Activated T-helper 17 cell treated with anti-CD3 and anti-CD28 coated beads, Interleukin-2, amount 50 U/mL, for 72 hours (primary cell): Measurements from ENCODE around the gene PLSCR4. TPM values are rescaled to one million over a fixed set of nuclear protein-coding genes. Genes with fewer than 3 reads are reported as not detected.

Source experiments
- ATAC-seq: fragments of 150-1000 bp; cut with Tn5 transposase; replicated peaks from 2 replicates; pipeline ENCODE4 v1.10.0; 2021; ENCODE audit warnings: mild to moderate bottlenecking, moderate library complexity
- H3K27ac Mint-ChIP-seq: one replicate; pipeline ENCODE4 v1.8.0; 2022; ENCODE audit warnings: mixed read lengths
- H3K27me3 Mint-ChIP-seq: one replicate; pipeline ENCODE4 v1.8.0; 2022; ENCODE audit warnings: mixed read lengths
- H3K36me3 Mint-ChIP-seq: one replicate; pipeline ENCODE4 v1.8.0; 2022; ENCODE audit warnings: low read depth, mild to moderate bottlenecking, mixed read lengths
- H3K4me1 Mint-ChIP-seq: one replicate; pipeline ENCODE4 v1.8.0; 2022; ENCODE audit warnings: mixed read lengths
- H3K4me3 Mint-ChIP-seq: one replicate; pipeline ENCODE4 v1.8.0; 2022; ENCODE audit warnings: mild to moderate bottlenecking, mixed read lengths
- H3K9me3 Mint-ChIP-seq: one replicate; pipeline ENCODE4 v1.8.0; 2022; ENCODE audit warnings: mixed read lengths
- total RNA-seq, 2 donors: library from RNA; stranded (reverse); gene quantifications; one replicate each; pipeline ENCODE4 v1.2.3, GENCODE V29; 2022

Gene PLSCR4
- total RNA-seq, 2 donors from 2014 or later = not detected

DNA sequence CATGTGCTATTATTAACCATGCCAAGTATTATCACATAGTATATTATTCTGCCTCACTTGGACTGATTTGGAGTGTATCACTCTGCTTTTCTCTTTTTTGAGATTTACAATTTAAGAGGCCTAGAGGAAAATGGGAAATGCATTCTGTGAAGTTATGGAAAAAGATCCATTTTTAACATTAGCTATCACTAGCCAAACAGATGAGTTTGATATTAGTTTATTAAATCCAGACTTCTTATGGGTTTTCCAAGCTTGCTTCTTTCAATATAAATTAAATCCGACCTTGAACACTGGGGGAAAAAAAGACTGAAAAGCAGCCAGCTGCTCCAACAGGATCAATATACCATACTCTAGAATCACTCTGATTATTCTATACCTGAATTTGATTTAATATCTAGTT lies 59.9 kb downstream of the PLSCR4 start:
- no peaks in the 10 kb centered on the region for H3K36me3 Mint-ChIP-seq
- no peaks in the 10 kb centered on the region for H3K9me3 Mint-ChIP-seq
- no peaks in the 10 kb centered on the region for H3K4me1 Mint-ChIP-seq
- no peak for ATAC-seq
- H3K27ac Mint-ChIP-seq = no peak overlapping the region
- H3K4me3 Mint-ChIP-seq = no peak overlapping the region
- peaks cover 12% of the 10 kb centered on the region for H3K27me3 Mint-ChIP-seq

DNA sequence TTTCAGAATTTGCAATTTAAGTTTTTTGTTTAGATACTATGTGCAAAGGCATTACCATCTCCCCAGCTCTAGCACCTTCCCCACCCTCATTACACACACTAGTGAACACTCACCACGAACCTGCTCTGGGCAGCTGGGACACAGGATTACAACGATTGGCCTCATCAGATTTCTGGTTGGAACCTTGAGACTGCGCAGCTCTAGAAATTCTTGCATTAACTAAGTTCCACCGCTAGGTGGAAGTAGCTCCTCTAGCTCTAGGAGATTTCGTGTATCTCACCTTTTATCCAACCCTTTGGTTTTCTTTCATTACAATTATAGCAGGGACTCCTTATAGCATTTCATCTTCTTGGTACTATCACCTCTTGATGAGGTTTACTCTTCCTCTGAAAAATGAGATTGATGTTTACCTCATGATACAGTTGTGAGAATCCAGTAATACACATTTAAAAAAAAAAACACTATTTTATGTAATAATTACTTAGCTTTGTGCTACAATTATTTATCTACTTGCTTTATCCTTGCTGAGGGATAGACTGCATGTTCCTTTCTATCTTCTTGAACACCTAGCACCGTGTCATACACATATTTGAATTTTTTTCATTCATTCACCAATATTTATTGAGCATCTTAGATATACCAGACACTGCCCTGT lies 61.3 kb downstream of the PLSCR4 start:
- Mint-ChIP-seq H3K27me3 (peaks cover 9% of the 10 kb centered on the region), H3K9me3 (no peaks in the 10 kb centered on the region), H3K4me3 (no peak overlapping the region), H3K4me1 (no peaks in the 10 kb centered on the region), H3K27ac (no peak overlapping the region), H3K36me3 (no peaks in the 10 kb centered on the region)
- peak; percentile 60 for ATAC-seq

DNA sequence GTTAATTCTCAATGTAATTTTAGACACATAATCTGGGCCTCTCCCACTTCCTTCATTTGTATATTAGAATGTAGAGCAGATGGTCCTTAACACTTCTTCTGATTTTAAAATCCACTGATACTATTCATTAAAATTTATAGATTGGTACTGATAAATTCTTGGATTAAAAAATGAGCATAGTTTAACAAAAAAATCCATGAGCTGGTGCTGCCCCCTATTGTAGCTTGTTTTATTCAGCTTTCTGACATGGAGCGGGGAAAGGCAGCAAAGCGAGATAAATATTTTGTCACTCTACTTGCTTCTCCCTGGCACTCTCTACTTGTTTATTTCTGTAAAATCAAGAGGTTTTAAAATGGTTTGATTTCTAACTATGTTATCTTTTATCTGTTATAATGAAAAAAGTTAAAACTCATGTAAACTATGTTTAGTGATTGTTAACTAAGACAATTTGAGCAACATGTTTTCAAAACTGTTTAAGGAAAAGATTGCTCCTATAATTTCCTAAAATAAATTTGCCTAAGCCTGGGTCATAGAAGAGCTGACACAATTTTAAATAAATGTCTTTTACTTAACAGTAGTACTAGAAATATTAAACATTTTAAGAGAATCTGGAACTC lies 63.5 kb downstream of the PLSCR4 start:
- no peaks in the 10 kb centered on the region for H3K36me3 Mint-ChIP-seq
- no peaks in the 10 kb centered on the region for H3K4me1 Mint-ChIP-seq
- H3K27ac Mint-ChIP-seq = no peak overlapping the region
- no peak for ATAC-seq
- no peak overlapping the region for H3K4me3 Mint-ChIP-seq
- H3K9me3 Mint-ChIP-seq = no peaks in the 10 kb centered on the region
- H3K27me3 Mint-ChIP-seq = peaks cover 12% of the 10 kb centered on the region

DNA sequence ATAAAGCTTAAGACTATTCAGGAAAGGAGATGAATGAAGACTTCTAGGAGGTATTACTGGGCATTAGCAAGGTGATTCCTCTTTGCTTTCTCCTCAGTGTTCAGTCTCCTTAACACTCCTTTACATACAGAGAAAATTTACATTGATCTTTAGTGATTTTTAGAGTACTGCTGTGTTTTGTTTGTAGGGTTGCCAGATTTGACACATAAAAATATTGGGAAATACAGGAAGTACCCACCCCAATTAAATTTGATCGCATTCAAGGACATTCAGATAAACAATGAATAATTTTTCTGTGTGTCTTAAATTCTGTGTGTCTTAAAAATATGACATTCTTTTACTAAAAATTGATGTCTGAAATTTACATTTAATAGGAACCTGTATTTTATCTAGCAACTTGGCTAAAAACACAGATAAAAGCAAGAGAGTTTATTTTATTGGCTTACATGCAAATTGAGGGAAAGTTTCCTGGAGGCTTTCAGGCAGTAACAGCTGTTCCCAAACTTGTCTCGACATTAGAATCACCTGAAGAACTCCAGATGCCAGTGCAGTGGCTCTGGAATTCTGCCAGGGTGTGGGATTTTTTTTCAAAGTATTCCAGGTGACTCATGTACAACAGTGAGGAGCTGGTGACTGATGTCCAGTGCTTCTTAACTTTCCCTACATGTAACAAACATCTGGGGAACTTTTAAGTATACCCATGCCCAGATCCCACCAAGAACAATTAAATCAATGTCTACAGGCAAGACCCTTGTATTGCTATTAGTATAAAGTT lies 66.5 kb downstream of the PLSCR4 start:
- H3K4me3 Mint-ChIP-seq = no peak overlapping the region
- H3K27ac Mint-ChIP-seq = no peak overlapping the region

DNA sequence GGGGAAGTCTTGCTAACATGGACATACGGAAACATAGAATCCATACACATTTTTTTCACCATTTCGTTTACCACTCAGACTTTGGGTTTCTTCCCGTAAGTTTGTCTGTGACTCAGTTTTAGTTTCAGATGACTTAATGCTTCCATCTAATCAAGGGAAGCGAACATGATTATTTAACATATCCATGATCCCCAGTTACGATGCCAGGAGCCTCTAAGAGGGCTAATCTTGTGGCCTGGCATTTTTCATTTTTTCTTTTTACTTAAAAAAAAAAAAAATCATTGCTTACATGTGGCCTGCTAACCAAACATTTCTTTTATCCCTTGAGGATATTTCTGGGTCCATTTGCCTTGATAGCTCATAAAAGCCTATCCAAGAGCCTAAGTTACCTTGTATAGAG lies 69.7 kb downstream of the PLSCR4 start:
- Mint-ChIP-seq H3K4me3 (no peak overlapping the region), H3K27me3 (peaks cover 10% of the 10 kb centered on the region), H3K36me3 (no peaks in the 10 kb centered on the region), H3K27ac (no peak overlapping the region), H3K9me3 (no peaks in the 10 kb centered on the region), H3K4me1 (no peaks in the 10 kb centered on the region)
- ATAC-seq = no peak

More for the DNA sequence above, 66.5 kb downstream of the PLSCR4 start:
- ATAC-seq = no peak
- peaks cover 10% of the 10 kb centered on the region for H3K27me3 Mint-ChIP-seq
- no peaks in the 10 kb centered on the region for H3K36me3 Mint-ChIP-seq
- no peaks in the 10 kb centered on the region for H3K9me3 Mint-ChIP-seq
- no peaks in the 10 kb centered on the region for H3K4me1 Mint-ChIP-seq

DNA sequence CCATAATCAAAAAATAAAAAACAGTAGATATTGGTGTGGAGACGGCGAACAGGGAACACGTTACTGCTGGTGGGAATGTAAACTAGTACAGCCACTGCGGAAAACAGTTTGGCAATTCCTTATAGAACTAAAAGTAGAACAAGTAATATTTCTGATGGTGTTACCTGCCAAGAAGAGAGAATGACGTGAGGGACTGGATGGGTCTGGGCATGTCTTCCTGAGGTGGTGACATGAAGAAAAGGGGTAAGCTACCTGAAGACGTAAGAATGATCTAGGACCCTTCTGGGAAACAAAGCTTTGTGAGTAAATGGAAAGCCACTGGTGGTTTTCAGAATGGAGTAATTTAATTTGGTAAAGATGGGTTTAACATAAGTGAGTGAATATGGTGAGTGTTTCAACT lies 70.5 kb downstream of the PLSCR4 start:
- H3K36me3 Mint-ChIP-seq = no peaks in the 10 kb centered on the region
- H3K27me3 Mint-ChIP-seq = peaks cover 10% of the 10 kb centered on the region
- H3K4me3 Mint-ChIP-seq = no peak overlapping the region
- no peak for ATAC-seq
- H3K27ac Mint-ChIP-seq = no peak overlapping the region
- no peaks in the 10 kb centered on the region for H3K9me3 Mint-ChIP-seq
- no peaks in the 10 kb centered on the region for H3K4me1 Mint-ChIP-seq

DNA sequence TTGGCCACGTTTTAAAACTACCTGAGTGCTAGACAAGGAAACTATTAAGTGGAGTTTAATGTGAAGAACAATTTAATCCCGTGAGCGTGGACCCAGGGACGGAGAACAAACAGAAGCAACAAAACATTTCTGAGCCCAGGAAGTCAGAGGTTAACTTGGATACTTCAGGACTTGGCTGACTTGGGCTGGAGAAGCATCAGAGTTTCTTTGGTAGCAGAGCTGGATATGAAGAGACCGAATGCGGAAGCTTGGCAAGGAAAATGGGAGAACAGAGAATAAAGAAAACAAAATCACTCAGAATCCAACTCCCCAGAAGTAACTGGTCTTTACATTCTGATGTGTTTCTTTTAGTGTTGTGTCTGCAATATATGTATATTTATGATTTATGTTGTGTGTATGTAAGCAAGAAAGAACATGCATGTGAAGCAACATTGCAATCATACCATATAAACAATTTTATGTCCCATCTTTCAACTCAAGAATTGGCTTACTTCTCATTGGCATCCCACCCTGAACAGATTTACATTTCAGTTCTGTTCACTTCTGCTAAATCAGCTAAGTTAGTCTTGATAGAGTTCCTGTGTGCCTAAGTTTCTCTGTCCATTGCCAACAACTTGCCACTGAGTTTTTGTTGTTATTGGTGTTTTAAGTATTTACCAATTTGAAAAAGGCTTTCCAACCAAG lies 72.8 kb downstream of the PLSCR4 start:
- Mint-ChIP-seq H3K36me3 (no peaks in the 10 kb centered on the region), H3K9me3 (no peaks in the 10 kb centered on the region), H3K27me3 (peaks cover 8% of the 10 kb centered on the region), H3K4me3 (no peak overlapping the region), H3K4me1 (no peaks in the 10 kb centered on the region), H3K27ac (no peak overlapping the region)
- no peak for ATAC-seq

DNA sequence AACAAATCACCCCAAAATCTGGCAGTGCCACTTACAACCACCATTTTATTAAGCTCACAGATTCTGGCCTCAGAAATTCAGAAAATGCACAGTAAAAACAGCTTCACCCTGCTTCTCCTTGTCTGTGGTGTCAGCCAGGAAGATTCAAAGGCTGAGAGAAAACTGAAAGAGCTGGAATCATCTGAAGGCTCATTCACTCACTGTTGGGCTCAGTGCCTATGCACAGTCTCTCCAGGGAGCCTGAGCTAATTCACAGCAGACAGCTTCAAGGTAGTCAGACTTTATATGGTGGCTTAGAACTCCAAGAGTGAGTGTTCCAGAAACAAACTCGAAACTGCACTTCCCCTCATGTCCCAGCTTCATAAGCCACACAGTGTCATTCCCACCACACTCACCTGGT lies 73.4 kb downstream of the PLSCR4 start:
- Mint-ChIP-seq H3K4me1 (no peaks in the 10 kb centered on the region), H3K9me3 (no peaks in the 10 kb centered on the region)
- no peak for ATAC-seq

DNA sequence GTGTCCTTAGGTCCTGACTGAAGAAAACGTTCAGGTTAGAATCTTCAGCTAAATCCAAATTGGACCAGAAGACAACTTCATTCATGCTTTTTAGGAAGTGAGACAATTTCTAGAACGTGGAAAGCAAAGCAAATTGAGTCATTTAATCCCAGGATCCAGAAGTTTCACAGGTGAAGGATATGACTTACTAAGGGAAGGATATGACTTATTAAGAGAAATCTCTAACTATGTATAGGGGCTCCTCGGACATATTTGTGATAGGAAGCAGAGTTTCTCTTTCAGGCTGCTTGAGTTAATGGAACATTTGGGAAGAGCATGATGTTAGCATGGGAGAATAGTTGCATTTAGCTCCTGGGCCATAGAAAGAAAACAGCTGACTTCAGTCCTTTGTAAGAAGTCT lies 73.8 kb downstream of the PLSCR4 start:
- Mint-ChIP-seq H3K4me3 (no peak overlapping the region), H3K27ac (no peak overlapping the region), H3K36me3 (no peaks in the 10 kb centered on the region), H3K4me1 (no peaks in the 10 kb centered on the region), H3K9me3 (no peaks in the 10 kb centered on the region), H3K27me3 (peaks cover 12% of the 10 kb centered on the region)
- ATAC-seq = no peak

More for the DNA sequence above, 73.4 kb downstream of the PLSCR4 start:
- Mint-ChIP-seq H3K4me3 (no peak overlapping the region), H3K27ac (no peak overlapping the region), H3K36me3 (no peaks in the 10 kb centered on the region), H3K27me3 (peaks cover 12% of the 10 kb centered on the region)

DNA sequence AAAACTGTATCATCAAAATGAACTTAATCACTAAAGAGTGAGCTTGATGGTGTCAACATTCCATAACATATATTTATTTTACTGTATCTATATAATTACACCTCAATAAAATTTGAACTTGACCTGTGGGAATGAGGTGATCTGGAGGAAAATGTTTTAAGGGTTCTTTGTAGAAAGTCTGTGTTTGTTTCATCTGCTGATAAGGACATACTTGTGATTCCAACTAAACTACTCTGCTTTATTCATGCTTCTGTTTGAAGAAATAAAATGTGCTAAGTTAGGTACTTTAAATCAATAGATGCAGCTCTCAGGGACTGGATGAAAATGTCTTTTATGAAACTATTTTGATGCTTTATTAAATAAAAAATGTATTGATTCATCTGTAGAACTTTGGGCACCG lies 78.3 kb downstream of the PLSCR4 start:
- H3K27ac Mint-ChIP-seq = no peak overlapping the region

DNA sequence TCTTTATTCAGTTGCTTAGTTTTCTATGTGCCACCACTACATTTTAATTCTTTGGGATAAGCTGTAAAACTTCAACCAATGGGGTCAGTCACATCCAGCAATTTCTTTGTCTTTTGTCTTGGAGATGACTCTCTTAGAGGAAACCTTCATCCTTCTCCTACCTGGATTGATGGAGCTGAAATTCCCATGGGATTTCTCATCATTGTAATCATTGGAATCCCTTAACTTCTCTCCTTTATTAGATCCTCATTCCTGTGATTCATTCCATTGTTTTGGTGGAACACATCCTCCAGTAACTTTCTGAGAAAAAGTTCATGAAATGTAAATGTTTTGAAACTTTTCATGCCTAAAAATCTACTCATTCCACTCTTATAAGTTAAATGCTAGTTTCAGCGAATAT lies 80.3 kb downstream of the PLSCR4 start:
- no peak for ATAC-seq
- H3K27me3 Mint-ChIP-seq = peaks cover 8% of the 10 kb centered on the region
- no peak overlapping the region for H3K4me3 Mint-ChIP-seq
- no peaks in the 10 kb centered on the region for H3K9me3 Mint-ChIP-seq
- no peaks in the 10 kb centered on the region for H3K36me3 Mint-ChIP-seq
- H3K27ac Mint-ChIP-seq = no peak overlapping the region
- H3K4me1 Mint-ChIP-seq = no peaks in the 10 kb centered on the region

More for the DNA sequence above, 78.3 kb downstream of the PLSCR4 start:
- peaks cover 12% of the 10 kb centered on the region for H3K27me3 Mint-ChIP-seq
- H3K4me1 Mint-ChIP-seq = no peaks in the 10 kb centered on the region
- no peaks in the 10 kb centered on the region for H3K9me3 Mint-ChIP-seq
- ATAC-seq = no peak
- no peak overlapping the region for H3K4me3 Mint-ChIP-seq
- no peaks in the 10 kb centered on the region for H3K36me3 Mint-ChIP-seq

DNA sequence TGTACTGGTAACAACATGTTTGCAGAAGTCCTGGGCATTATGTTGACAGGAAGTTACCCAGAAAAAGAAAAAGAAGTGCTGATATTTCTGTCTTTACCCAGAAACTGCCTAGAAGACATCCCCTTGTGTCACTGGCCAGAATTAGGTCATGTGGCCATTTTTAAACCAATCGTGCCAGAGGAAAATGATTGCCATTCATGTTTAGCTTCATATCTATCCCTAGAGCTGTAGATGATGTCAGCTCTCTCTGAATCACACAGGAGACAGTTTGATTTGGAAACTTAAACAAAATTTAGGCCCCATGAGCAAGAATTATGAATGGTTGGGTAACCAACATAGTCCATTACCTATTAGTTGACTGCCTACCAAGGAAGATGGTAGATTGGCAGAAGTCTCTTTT lies 81.0 kb downstream of the PLSCR4 start:
- H3K27ac Mint-ChIP-seq = no peak overlapping the region
- peak; percentile 38 for ATAC-seq
- H3K4me1 Mint-ChIP-seq = no peaks in the 10 kb centered on the region
- no peaks in the 10 kb centered on the region for H3K9me3 Mint-ChIP-seq
- H3K36me3 Mint-ChIP-seq = no peaks in the 10 kb centered on the region
- H3K27me3 Mint-ChIP-seq = peaks cover 16% of the 10 kb centered on the region
- H3K4me3 Mint-ChIP-seq = no peak overlapping the region

DNA sequence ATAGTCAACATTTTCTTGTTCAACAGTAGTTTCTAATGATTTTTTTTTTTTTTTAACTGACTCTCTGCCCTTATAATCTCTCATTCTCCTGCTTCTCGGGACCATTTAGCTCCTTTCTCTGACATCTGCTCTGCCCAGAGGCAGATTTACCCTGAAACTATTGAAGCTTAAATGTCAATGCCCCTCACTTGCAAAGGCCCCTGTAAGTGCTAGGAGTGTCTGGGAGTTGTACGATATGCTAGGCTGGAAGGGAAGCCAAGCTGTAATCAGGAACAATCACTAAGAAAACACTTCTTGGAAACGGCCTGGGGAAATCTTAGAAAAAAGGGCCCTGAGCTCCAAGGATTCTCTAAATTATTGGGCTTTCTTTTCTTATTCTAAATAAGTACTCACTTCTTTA lies 84.1 kb downstream of the PLSCR4 start:
- no peak for ATAC-seq
- no peak overlapping the region for H3K4me3 Mint-ChIP-seq
- H3K36me3 Mint-ChIP-seq = no peaks in the 10 kb centered on the region
- H3K9me3 Mint-ChIP-seq = peaks cover 4% of the 10 kb centered on the region
- H3K4me1 Mint-ChIP-seq = no peaks in the 10 kb centered on the region
- no peak overlapping the region for H3K27ac Mint-ChIP-seq
- peaks cover 32% of the 10 kb centered on the region for H3K27me3 Mint-ChIP-seq

DNA sequence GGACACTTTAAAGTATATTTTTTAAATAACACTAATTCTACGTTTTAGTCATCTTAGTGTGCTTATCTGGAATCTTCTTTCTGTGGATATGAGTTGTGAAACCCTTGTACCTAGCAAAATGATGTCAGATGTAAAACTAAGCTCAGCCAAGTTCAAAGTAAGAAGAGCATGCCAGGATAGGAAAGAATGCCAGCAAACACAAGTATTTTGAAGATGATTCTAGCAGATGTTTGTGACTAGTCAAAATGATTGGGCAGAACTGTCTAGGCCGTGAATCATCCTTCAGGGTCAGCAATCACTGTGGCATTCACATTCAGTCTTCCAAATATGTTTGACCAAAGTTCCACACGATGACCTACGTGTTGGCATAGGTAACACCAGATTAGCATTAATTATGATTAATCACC lies 84.5 kb downstream of the PLSCR4 start:
- no peak overlapping the region for H3K27ac Mint-ChIP-seq
- H3K4me3 Mint-ChIP-seq = no peak overlapping the region
- no peak for ATAC-seq
- H3K4me1 Mint-ChIP-seq = no peaks in the 10 kb centered on the region
- H3K27me3 Mint-ChIP-seq = peaks cover 36% of the 10 kb centered on the region
- H3K36me3 Mint-ChIP-seq = no peaks in the 10 kb centered on the region
- H3K9me3 Mint-ChIP-seq = peaks cover 4% of the 10 kb centered on the region
